ENCODE measurements around the gene FBXL14.

Gene FBXL14

GRCh38 chr12:1531153-1531653 is 63.2 kb downstream of the FBXL14 start:
- TF ChIP-seq CTCF (IDR thresholded peaks at IDR 0.05; ENCODE audit: low read depth, low read length): no peak
- DNase-seq (ENCODE audit: low read depth in 2 of 2): no peak
- peak overlapping the region; percentile 41 to 69 for H3K4me3 ChIP-seq (replicated peaks in 1 of 2; ENCODE audit: low read depth in 2 of 2, low read length in 2 of 2)

- TF ChIP-seq CTCF (IDR thresholded peaks at IDR 0.05; ENCODE audit: low read depth, low read length): no peak
- H3K4me3 ChIP-seq (replicated peaks in 1 of 2; ENCODE audit: low read depth in 2 of 2, low read length in 2 of 2): peak overlapping the region in 1 of 2 donors; percentile 69
- DNase-seq (ENCODE audit: low read depth in 2 of 2): no peak
Measured at GRCh38 chr12:1530592-1531152, 63.7 kb downstream of the FBXL14 start.

- H3K4me3 ChIP-seq (replicated peaks in 1 of 2; ENCODE audit: low read depth in 2 of 2, low read length in 2 of 2): peak overlapping the region in 1 of 2 donors; percentile 69
- DNase-seq (ENCODE audit: low read depth in 2 of 2): no peak
- no peak for TF ChIP-seq CTCF (IDR thresholded peaks at IDR 0.05; ENCODE audit: low read depth, low read length)
Measured at GRCh38 chr12:1529862-1530591, 64.4 kb downstream of the FBXL14 start.

GRCh38 chr12:1529228-1529861 is 65.0 kb downstream of the FBXL14 start:
- DNase-seq (ENCODE audit: low read depth in 2 of 2): no peak
- no peak for TF ChIP-seq CTCF (IDR thresholded peaks at IDR 0.05; ENCODE audit: low read depth, low read length)
- H3K4me3 ChIP-seq (replicated peaks in 1 of 2; ENCODE audit: low read depth in 2 of 2, low read length in 2 of 2): peak overlapping the region in 1 of 2 donors; percentile 69

- H3K4me3 ChIP-seq (replicated peaks in 1 of 2; ENCODE audit: low read depth in 2 of 2, low read length in 2 of 2): no peak overlapping the region
- DNase-seq (ENCODE audit: low read depth in 2 of 2): no peak
- no peak for TF ChIP-seq CTCF (IDR thresholded peaks at IDR 0.05; ENCODE audit: low read depth, low read length)
Measured at GRCh38 chr12:1528791-1529190, 65.6 kb downstream of the FBXL14 start.

GRCh38 chr12:1527789-1528188 is 66.6 kb downstream of the FBXL14 start:
- H3K4me3 ChIP-seq (replicated peaks in 1 of 2; ENCODE audit: low read depth in 2 of 2, low read length in 2 of 2): no peak overlapping the region
- peak; percentile 35 to 89 for DNase-seq (ENCODE audit: low read depth in 2 of 2)
- TF ChIP-seq CTCF (IDR thresholded peaks at IDR 0.05; ENCODE audit: low read depth, low read length): no peak

Measured in cardiac fibroblast (primary cell).